GM12873 (cell line): ENCODE results near the gene TDRD9.
A peak's percentile ranks its signal among the peaks of the same experiment; 100 is the strongest.

Experiments
- CTCF ChIP-seq: IDR thresholded peaks from 2 replicates; pipeline ENCODE4 v1.5.1; 2012; ENCODE audit warnings: low read depth, mild to moderate bottlenecking, moderate library complexity, low read length, control low read depth; ENCODE audit not compliant: insufficient read depth; ENCODE audit errors: missing control alignments

The TDRD9 gene

GRCh38 chr14:103897075-103897947 is 30.9 kb upstream of the TDRD9 start:
- TF ChIP-seq CTCF, result no peak

GRCh38 chr14:103898204-103898603 is 30.1 kb upstream of the TDRD9 start:
- no peak for TF ChIP-seq CTCF

- no peak for TF ChIP-seq CTCF
These were observed 29.5 kb upstream of the TDRD9 start for GRCh38 chr14:103898711-103899110.

GRCh38 chr14:103899316-103899715 is 28.9 kb upstream of the TDRD9 start:
- TF ChIP-seq CTCF, result no peak

GRCh38 chr14:103899833-103900232 is 28.4 kb upstream of the TDRD9 start:
- no peak for TF ChIP-seq CTCF

- no peak for TF ChIP-seq CTCF
These were observed 23.7 kb upstream of the TDRD9 start for GRCh38 chr14:103904493-103905107.

GRCh38 chr14:103905842-103906456 is 22.3 kb upstream of the TDRD9 start:
- TF ChIP-seq CTCF, result peak; percentile 41
